ENCODE results near the gene WHAMM.
A peak's percentile ranks its signal among the peaks of the same experiment; 100 is the strongest.

WHAMM gene

DNA sequence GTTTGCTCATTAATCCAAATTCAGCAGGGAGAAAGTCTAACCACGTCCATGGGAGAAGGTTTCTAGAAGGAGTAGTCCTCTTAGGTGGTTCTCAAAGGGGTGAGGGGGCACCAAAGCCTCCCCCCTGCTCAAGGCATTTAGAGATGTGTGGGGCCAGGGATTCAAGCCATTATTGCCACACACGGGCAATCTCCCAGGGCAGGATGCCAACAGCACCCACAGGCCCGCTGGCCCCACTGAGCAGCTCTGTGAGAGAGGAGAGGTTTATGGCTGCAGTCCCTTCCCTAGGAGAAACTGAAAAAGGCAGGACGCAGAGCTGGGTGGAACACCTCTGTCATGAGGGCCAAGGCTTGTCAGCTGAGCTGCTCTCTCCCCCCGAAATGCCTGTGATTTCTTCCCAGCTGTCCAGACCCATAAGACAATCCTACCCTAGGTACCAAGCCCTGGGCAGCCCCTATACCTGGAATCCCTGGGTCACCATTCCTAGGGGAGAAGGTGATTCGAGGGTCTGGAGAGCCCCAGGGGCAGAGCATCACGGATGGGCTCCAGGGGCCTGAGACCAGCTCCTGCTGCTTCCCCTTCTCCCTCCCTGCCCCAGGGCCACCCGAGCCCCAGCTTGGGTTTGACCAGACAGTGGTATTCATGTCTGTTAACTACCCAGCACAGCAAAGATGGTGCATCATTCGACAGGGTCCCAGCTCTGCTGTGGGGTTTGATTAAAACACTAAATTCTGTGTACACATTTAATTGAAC lies 39.0 kb downstream of the WHAMM start:
- H3K4me3 ChIP-seq (ENCODE audit: low read depth, low read length), result no peak overlapping the region
- no peaks in the 10 kb centered on the region for H3K27me3 ChIP-seq (ENCODE audit: control insufficient read depth, insufficient read depth, low read length)
- H3K4me2 ChIP-seq (ENCODE audit: low read length), result no peak overlapping the region
- H2AFZ ChIP-seq, result no peak overlapping the region
- H3K9me3 ChIP-seq (ENCODE audit: control insufficient read depth, low read length), result no peaks in the 10 kb centered on the region
- no peak overlapping the region for H3K9ac ChIP-seq
- H3K4me1 ChIP-seq, result peaks cover 9% of the 10 kb centered on the region
- TF ChIP-seq, protein P1, sequence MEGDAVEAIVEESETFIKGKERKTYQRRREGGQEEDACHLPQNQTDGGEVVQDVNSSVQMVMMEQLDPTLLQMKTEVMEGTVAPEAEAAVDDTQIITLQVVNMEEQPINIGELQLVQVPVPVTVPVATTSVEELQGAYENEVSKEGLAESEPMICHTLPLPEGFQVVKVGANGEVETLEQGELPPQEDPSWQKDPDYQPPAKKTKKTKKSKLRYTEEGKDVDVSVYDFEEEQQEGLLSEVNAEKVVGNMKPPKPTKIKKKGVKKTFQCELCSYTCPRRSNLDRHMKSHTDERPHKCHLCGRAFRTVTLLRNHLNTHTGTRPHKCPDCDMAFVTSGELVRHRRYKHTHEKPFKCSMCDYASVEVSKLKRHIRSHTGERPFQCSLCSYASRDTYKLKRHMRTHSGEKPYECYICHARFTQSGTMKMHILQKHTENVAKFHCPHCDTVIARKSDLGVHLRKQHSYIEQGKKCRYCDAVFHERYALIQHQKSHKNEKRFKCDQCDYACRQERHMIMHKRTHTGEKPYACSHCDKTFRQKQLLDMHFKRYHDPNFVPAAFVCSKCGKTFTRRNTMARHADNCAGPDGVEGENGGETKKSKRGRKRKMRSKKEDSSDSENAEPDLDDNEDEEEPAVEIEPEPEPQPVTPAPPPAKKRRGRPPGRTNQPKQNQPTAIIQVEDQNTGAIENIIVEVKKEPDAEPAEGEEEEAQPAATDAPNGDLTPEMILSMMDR (IDR thresholded peaks at IDR 0.05), result no peak
- no peaks in the 10 kb centered on the region for H3K36me3 ChIP-seq (ENCODE audit: control insufficient read depth, insufficient read depth, low read length)
- no peaks in the 10 kb centered on the region for H3K79me2 ChIP-seq
- no peak overlapping the region for H3K27ac ChIP-seq

DNA sequence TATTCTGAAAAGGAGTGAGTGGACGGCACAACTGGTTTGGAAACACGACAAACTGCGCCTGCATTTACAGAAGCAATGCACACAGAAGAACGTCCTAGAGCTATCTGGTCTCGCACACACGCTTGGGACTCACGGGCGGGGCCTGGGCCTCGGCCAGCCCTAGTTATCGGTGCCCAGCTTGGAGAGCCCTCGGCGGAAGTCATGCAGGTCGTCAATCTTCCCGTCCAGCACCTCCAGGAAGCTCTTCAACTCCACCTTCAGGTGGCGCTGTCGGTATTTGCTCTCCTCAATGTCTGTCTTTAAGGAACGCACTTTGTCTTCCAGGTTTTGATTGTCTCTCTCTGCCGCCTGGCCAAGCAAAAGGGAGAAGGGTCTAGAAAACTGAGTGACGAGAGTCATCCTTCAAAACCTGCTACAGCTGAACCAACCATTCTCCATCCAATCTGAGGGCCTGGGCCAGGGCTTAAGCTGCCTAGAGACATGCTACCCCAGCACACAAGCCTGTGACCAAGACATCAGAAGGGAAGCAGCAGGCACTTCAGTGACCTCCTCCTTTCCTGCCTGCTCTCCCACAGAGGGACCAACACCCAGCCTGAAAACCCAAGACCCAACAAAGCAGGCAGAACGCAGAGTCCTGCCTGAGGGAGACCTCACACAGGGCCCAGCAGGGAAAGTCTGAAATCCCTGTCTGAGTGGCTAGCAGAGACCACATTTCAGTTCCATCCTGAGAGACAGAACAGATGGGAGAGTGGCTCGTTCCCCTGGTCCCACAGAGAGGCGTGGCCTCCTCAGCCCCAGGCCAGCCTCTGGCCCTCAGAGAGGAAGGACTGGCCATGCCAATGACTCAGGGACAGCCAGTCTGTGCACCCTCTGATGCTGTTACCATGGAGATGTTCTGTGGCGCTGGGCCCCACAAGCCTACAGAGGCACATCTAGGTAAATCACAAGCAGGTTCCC lies 40.4 kb downstream of the WHAMM start:
- Histone ChIP-seq H3K27ac (no peak overlapping the region), H3K9ac (no peak overlapping the region), H2AFZ (peak overlapping the region; percentile 72), H3K79me2 (no peaks in the 10 kb centered on the region), H3K4me3 (ENCODE audit: low read depth, low read length) (no peak overlapping the region), H3K9me3 (ENCODE audit: control insufficient read depth, low read length) (no peaks in the 10 kb centered on the region), H3K4me2 (ENCODE audit: low read length) (no peak overlapping the region), H3K36me3 (ENCODE audit: control insufficient read depth, insufficient read depth, low read length) (no peaks in the 10 kb centered on the region), H3K4me1 (peaks cover 10% of the 10 kb centered on the region), H3K27me3 (ENCODE audit: control insufficient read depth, insufficient read depth, low read length) (no peaks in the 10 kb centered on the region)
- TF ChIP-seq, protein P1 (IDR thresholded peaks at IDR 0.05), result peak; percentile 56

DNA sequence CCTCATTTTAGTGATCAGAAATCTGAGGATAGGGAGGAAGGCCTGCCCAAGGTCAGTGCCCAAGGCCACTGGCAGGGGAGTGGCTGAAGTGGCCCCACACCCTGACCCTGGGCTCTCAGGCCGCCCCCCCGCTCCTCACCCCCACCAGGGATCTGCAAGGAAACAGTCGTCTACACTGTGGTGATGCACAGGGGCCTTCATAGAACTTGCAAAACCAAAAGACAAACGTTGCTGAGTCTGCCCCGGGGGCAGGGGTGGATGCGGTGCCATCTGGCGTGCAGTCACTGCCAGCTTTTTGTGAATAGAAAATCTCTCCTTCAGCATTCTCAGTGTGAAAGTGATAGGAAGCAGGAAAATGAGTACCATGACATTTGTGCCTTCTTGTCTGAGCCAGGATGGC lies 41.3 kb downstream of the WHAMM start:
- Histone ChIP-seq H3K27me3 (ENCODE audit: control insufficient read depth, insufficient read depth, low read length) (no peaks in the 10 kb centered on the region), H2AFZ (no peak overlapping the region), H3K36me3 (ENCODE audit: control insufficient read depth, insufficient read depth, low read length) (no peaks in the 10 kb centered on the region), H3K4me2 (ENCODE audit: low read length) (no peak overlapping the region), H3K9me3 (ENCODE audit: control insufficient read depth, low read length) (no peaks in the 10 kb centered on the region), H3K27ac (no peak overlapping the region), H3K4me1 (peaks cover 10% of the 10 kb centered on the region), H3K79me2 (no peaks in the 10 kb centered on the region), H3K9ac (no peak overlapping the region), H3K4me3 (ENCODE audit: low read depth, low read length) (no peak overlapping the region)
- TF ChIP-seq, protein P1 (IDR thresholded peaks at IDR 0.05), result no peak

DNA sequence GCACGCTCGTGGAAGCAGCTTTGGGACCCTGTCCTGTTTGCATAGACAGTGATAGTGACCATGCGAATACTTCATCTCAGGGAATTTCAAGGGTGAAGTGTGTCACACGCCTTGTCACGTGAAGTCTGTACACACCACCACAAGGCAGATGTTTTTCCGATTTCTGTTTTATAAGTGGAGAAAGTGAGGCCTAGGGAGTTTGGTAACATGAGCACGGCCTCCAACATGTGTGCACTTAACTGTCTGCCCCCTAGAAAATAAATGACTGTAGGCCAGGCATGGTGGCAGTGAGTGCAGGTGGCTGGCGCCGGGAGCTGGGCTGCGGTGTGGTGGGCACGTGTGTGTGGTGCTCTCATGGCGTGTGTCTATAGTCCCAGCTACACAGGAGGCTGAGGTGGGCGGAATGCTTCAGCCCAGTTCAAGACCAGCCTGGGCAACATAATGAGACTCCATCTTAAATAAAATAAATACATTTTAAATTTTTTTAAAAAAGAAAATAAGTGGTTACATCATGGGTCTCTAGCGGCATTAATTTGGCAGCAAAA lies 42.0 kb downstream of the WHAMM start:
- H3K9ac ChIP-seq, result no peak overlapping the region
- no peak overlapping the region for H3K4me3 ChIP-seq (ENCODE audit: low read depth, low read length)
- H3K9me3 ChIP-seq (ENCODE audit: control insufficient read depth, low read length), result no peaks in the 10 kb centered on the region
- peaks cover 10% of the 10 kb centered on the region for H3K4me1 ChIP-seq
- H3K36me3 ChIP-seq (ENCODE audit: control insufficient read depth, insufficient read depth, low read length), result no peaks in the 10 kb centered on the region
- H3K4me2 ChIP-seq (ENCODE audit: low read length), result no peak overlapping the region
- TF ChIP-seq, protein P1 (IDR thresholded peaks at IDR 0.05), result no peak
- H3K27me3 ChIP-seq (ENCODE audit: control insufficient read depth, insufficient read depth, low read length), result no peaks in the 10 kb centered on the region
- H3K27ac ChIP-seq, result no peak overlapping the region
- no peaks in the 10 kb centered on the region for H3K79me2 ChIP-seq
- H2AFZ ChIP-seq, result no peak overlapping the region
